Measurements from ENCODE around the gene PPAN.

PPAN gene

GRCh38 chr19:10093295-10094186, 12.6 kb upstream of the PPAN start:
- DNase-seq (ENCODE audit: extremely low read depth, low read depth) = no peak
- TF ChIP-seq CTCF (IDR thresholded peaks at IDR 0.05; ENCODE audit: low read depth, low read length) = no peak

- no peak for DNase-seq (ENCODE audit: extremely low read depth, low read depth)
- TF ChIP-seq CTCF (IDR thresholded peaks at IDR 0.05; ENCODE audit: low read depth, low read length) = no peak
Measured at GRCh38 chr19:10095622-10095947, 10.6 kb upstream of the PPAN start.

GRCh38 chr19:10095948-10096614, 10.1 kb upstream of the PPAN start:
- DNase-seq (ENCODE audit: extremely low read depth, low read depth) = peak; percentile 79
- no peak for TF ChIP-seq CTCF (IDR thresholded peaks at IDR 0.05; ENCODE audit: low read depth, low read length)

- no peak for TF ChIP-seq CTCF (IDR thresholded peaks at IDR 0.05; ENCODE audit: low read depth, low read length)
- DNase-seq (ENCODE audit: extremely low read depth, low read depth) = no peak
Measured at GRCh38 chr19:10096615-10096963, 9.6 kb upstream of the PPAN start.

GRCh38 chr19:10100163-10100785, 5.9 kb upstream of the PPAN start:
- no peak for DNase-seq (ENCODE audit: extremely low read depth, low read depth)
- TF ChIP-seq CTCF (IDR thresholded peaks at IDR 0.05; ENCODE audit: low read depth, low read length) = no peak

GRCh38 chr19:10102787-10103236, 3.4 kb upstream of the PPAN start:
- TF ChIP-seq CTCF (IDR thresholded peaks at IDR 0.05; ENCODE audit: low read depth, low read length) = no peak
- no peak for DNase-seq (ENCODE audit: extremely low read depth, low read depth)

- no peak for DNase-seq (ENCODE audit: extremely low read depth, low read depth)
- TF ChIP-seq CTCF (IDR thresholded peaks at IDR 0.05; ENCODE audit: low read depth, low read length) = no peak
Measured at GRCh38 chr19:10104130-10104513, 2.0 kb upstream of the PPAN start.
